GM18861 (cell line): ENCODE data around the gene MOCS2.

ENCODE experiments used
- ATAC-seq: cut with Tn5 transposase; IDR thresholded peaks from one replicate; pipeline ENCODE4 v1.9.1; 2021; ENCODE audit not compliant: unreplicated experiment

MOCS2 gene

DNA sequence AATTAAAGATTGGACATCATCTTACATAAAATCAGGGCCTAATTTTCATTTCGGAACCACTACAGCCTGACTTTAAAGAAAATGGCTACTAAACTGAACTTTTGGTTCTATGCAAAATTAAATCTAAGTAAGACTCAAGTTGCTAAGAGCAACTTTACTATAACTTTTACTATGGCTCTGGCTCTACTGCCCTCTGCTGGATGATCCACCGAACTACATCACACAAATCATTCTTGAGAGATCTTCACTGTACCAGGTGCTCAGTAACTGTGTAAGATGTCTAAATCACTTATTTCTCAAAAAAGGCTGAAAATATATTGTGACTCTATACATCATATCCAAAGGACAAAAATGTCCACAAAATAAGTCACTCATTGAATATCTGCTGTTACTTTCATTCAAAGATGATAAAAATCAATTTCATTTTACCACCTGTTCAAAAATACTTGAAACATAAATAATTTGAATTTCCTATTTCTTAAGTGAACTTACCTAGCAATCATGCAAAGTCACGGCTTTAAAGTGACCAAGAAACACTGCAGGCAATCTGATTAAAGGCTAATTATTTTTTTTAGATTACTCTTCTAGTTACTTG lies 13.5 kb downstream of the MOCS2 start:
- ATAC-seq, result peak; percentile 59

DNA sequence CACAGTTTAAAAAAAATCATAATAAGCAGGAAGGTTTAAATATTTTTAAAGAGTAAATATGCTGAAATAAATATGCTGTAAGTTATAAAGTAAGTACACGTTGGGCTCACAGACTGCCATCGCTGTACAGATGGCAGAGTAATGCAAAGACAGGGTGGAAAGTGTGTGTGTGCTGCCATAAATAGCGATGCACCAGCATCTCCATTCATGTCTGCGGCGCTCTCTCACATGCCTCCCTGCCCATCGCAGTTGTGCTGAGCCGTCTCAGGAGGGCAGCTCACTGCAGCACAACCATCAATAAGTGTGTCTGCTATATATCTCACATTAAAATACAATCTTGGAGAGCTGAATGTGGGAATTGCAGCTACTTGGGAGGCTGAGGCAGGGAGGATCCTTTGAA lies 14.3 kb downstream of the MOCS2 start:
- no peak for ATAC-seq

DNA sequence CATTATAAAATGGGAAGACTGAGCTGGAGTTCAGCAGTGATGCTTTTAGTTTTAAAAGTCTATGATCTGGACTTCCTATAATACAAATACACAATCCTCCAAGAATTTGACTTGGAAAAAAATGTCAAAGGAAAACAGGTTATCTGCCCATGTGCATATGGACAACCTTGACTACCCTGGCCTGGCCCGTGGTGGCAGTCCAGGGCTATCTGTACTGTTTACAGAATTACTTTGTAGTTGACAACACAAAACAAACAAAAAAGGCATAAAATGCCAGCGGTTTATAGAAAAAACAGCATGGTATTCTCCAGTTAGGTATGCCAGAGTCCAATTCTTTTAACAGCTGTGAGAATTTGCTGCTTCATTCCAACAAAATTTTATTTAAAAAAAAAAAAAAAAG lies 17.3 kb downstream of the MOCS2 start:
- no peak for ATAC-seq

DNA sequence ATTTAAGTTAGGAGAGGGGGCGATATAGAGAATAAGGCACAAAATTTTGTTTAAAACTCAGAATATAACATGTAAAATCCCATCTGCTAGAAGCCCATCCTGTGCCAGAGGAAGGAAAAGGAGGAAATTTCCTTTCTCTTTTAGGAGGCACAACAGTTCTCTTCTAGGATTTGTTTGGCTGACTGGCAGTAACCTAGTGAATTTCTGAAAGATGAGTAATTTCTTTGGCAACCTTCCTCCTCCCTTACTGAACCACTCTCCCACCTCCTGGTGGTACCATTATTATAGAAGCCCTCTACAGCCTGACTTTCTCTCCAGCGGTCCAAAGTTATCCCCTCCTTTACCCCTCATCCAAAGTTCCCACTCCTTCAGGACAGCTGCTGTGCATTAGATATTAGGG lies 18.3 kb downstream of the MOCS2 start:
- no peak for ATAC-seq

DNA sequence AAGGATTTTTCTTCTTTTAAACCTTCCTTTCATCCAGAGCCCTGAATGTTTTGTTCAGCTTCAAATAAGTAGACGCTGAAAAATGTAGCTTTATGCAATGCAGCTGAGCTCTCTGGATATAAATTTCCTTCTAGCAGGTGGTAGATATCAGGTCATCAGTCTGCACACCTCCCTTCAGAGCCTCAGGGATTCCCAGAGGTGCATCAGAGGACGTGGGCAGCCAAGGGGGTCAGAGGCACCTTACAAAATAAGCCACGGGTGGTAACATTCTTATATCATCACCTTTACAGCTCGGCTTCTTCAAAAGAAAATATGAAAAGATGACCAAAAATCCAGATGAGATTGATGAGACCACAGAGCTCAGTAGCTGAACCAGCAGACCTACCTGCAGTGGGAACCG lies 19.3 kb downstream of the MOCS2 start:
- ATAC-seq, result no peak

DNA sequence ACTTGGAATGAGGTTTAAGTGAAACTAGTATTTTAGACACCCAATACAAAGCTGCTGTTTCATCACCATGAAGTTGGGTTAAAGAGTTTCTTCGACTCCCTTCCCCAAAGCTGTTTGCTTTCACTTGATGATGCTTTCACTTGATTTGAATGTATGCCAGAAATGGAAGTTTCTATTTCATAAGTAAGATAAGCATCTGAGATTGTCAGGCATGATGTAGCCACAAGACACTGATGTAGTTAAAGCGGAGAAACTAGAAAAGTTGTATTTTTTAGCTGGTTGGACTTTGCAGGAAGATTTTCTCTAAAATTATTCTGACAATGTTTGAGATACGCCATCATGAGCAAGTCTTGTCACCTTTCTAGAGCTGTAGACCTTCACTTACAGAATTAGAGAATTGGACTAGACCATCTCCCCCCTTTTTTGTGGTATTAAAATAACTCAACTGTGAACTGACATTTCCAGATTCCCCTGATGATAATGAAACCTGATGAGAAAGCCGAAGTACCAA lies 20.0 kb downstream of the MOCS2 start:
- ATAC-seq, result peak; percentile 89

DNA sequence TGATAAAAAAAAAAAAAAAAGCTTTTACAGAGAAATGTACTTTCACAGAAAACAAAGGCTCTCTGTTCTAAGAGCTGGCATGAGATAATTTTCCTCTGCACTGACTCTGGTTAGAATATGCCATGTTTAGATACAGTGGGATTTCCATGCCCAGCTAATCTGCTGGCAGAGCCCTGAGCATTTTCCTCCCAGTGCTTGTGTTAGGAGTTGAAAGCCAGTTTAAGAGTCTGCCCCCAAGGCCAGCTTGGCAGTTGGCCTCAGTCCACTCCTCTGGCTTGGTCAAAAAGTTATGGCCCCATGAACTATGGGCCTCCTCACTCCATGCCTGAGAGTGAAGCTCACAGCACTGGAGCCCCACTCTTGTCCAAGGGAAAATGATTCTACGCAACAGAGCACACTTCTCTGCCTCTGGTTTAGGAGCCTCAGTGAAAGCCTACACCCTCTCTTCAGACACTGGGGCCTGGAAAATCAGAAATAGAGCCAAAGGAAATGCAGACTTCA lies 21.9 kb downstream of the MOCS2 start:
- no peak for ATAC-seq

DNA sequence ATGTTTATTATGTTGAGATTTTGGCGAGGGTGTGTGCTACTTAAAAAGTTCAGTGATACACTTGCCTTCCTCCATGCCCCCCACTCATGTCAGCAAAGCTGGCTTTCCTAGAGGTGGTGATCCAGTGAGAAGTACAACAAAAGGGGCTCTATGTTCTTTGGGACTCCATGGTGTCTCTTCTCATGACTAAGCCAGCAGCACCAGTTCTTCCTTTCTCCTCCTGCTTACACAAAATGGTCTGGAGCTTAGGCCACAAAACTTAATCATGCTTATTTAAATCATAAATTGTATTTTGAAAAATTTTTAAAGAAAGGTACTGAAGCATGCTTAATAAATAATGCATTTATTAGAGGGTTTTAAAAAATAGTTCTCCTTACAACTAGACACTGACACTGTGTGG lies 22.4 kb downstream of the MOCS2 start:
- no peak for ATAC-seq

DNA sequence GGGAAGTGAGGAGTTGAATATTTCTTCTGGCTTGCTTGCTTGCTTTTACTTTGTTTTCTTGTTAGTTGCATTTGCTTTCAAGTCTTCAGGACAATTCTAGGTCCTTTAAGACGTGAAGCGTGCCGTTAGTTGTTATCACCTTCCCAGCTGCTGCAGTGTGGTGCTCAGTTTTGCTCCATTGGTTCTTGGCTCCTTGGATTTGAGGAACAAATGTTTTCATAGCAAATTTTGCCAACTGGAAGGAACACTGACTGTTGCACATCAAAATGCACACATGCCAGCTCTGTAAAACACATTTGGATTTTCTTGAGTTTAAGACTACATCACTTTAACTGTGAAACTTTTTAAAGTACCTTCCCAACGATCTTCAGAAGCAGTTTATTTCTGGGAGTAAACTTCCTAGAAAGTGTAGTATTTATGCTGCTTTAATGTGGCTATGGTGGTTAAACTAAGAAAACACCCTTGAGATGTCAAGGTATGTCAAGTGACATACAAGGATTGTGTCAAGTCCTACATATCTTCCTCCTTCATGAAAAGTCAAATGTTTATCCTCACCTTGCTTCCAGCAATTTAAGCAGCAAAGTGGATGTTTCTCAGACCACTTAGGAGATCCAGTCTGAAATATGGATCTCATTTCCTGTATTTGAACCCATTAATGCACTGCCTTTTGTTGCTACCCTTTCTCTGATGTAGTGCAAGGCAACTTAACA lies 24.9 kb downstream of the MOCS2 start:
- ATAC-seq, result no peak

DNA sequence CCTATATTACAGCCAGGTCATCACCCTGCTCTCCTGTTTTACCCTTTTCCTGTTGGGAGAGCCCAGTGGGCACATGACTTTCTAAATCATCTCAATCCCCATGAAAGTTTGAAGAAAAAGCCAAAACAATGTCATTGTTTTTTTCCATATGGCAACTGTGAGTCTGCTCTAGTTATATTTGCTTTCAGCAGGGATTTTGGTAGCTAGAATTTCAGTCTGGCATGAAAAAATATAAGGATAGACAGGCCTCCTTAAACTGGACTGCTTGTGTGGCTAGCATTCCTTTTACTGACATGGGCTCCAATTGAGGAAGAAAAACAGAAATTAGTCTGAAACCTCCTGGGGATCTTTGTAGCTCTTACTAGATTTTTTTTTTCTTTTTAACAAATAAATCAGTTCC lies 25.6 kb downstream of the MOCS2 start:
- ATAC-seq, result no peak

DNA sequence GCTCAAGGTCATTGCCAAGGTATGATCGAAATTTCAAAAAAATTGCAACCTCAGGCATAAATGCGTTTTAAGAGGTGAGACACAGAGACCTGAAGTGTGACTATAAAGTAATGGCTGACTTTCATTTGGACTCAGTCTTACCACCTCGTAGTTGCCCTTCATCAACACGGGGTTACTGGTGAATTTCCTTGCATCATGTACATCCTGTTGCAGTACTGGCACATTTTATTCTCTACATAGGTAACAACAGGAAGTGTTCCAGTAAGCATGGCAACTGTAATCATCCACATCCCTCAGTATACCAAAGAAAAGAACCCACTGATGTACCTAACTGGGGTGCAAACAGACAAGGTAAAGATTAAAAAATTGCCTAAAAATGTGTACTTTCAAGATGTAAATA lies 29.3 kb downstream of the MOCS2 start:
- no peak for ATAC-seq

DNA sequence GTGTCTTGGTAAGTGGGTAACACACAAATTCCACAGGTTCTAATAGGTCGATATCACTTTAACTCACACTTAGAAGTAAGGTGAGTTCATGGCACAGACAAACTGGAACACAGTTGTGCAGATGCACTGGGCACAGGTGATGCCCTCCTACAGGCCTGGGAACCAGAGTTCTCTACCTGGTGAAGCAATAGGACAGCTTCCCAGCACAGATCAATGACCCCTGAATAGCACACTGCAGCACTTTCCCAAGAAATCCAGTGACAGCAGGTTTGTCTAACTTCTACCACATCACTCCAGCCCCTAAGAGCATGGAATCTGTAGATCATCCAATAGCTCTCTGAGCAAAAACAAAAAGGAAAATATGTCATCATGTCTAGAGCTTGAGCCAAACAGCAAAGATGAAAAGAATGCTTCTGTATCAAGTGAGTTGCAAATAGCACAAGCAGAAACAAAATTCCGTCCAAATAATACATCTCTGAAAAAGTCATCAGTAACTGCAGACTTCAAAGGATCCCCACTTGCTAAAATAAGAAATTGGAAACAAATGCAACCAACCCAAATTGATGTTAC lies 33.5 kb downstream of the MOCS2 start:
- no peak for ATAC-seq

DNA sequence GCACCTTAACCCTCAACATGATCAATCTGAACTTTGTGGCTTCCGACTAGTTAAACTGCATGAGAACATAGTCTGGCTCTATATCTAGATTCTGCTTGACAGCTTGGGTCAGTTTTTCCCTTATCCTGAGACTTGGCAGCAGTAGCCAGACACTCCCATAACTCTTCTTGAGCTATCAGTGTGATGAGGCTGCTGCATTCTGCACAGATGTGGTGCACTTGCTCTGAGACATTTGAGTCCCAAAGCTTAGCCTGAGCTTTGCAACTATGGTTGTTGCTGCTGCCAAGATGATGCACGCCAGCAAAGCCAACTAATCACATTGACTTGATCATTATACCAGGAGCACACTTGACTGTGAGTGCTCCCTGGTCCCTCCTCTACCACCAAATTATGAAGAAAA lies 36.2 kb downstream of the MOCS2 start:
- ATAC-seq, result no peak

DNA sequence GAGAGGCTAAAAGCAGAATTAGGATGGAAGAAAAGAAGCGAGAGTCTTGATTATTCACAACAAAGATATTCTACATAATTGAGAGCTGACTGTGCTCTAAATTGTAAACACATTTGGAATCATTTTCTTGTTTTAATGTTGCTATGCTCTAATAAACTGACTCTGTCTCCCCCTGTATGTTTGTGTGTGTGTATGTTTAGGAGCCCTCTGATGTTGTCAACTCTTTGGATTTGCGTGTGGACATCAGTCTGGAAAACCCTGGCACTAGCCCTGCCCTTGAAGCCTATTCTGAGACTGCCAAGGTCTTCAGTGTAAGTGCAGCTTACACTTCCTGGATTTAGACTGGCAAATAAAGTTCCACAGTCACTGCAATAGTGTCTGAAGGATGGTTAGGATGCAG lies 37.8 kb downstream of the MOCS2 start:
- ATAC-seq, result no peak

DNA sequence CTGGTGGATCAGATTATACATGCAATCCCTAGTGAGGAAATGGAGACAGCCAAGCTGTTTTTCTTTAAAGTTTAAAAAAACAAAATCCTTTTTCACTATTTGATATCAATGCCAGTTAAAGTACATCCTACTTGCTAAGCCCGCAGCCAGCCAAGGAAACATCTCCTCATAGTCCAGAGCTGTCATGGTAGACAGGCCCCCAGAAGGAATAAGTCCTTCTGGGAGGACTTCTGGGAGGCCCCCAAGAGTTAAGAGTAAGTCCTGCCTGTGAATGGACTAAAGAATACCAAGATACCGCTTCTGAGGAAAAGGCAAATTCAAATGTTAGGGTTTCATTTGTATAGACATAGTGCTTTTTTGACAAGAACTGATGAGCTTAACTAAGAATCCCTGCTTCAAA lies 38.3 kb downstream of the MOCS2 start:
- ATAC-seq, result no peak

DNA sequence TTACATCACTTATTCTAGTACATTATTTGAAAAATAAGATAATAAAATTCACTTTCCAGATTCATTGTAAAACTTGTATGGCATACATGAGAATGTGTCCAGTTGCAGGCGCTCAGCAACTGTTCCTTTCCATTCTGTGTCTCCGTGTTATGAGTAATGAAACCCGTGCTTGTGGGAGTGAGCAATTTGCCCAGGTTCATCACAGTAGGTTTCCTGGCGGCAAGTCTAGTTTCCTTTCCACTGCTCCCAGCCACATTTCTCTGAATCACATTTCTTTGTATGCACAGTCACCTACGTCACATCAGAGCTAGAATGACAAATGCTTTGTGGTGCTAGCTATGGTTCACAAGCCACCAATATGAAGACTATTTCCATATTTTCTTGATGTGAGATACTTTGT lies 39.9 kb downstream of the MOCS2 start:
- ATAC-seq, result no peak

DNA sequence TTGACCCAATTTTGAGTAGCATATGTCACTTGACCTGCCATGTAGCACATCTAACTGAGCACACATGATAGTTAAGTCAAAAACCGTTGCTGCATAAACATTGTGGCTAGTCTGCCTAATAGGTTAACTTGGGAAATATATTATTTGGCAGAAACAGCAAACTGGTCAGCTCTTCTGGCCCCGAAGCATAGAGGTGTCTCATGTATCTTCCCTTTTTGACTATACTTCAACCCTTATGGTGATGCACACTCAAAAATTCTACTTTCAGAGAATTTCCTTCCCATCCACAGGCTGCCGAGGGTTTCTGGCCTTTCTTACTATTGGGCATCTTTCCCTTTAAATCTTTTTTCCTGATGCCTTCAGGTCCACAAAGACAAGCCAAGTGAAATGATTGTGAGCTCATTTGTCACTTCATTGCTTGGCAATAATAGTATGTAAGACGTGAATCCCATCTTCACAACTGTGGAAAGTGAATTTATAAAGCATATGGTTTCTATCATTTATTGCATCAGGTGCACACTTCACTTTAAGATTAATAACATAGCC lies 41.2 kb downstream of the MOCS2 start:
- ATAC-seq, result no peak

DNA sequence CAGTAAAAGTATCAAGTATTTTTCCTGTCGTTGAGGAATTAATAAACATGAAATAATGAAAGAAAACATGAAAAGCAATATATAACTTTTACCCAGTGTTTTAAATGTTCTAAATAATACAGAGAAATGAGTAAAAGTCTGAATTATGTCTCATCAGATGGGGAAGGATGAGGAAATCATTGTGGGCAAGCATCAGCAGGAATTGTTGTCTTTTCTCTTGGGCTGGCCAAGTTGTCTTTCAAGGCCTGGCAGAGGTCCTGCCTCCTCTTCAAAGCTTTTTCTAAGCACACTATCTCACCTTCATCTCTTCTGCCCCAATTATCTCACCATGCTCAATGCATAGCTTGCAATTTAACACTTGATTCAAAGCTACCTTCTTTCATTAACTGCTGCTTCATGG lies 41.9 kb downstream of the MOCS2 start:
- no peak for ATAC-seq

DNA sequence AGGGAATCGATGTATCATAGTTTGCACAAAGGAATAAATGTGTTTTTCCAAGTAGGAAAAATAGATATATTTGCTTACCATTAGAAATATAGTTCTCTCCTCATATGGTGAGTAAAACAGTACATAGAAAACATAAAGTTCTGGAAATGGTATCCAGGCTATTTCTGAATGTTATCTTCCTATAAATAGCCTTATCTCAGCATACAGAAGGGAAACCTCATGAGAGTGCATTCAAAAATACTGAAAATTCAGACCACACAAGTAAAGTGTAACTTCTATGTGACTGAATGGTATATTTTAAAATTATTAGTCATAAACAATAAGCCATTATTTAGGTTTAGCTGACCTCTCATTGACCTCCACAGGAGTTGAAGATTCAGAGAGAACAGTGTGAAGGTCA lies 43.5 kb downstream of the MOCS2 start:
- ATAC-seq, result no peak

DNA sequence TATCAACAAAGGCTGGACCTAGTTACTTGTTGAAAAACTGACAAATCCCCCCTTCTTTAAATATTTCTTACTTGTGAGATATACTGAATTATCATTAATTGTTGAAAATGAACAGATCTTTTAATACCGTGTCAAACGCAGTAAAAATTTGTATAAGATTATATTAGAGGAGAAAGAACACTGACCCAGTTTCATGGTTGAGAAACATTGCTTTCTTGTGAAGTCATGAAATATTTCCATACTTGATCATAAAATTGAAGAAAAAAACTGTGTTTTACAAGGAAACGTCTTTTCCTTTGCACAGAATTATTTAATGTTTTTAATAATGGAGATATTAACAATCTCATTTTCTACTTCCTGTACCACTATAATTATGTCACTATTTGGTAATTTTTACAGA lies 45.8 kb downstream of the MOCS2 start:
- ATAC-seq, result no peak

DNA sequence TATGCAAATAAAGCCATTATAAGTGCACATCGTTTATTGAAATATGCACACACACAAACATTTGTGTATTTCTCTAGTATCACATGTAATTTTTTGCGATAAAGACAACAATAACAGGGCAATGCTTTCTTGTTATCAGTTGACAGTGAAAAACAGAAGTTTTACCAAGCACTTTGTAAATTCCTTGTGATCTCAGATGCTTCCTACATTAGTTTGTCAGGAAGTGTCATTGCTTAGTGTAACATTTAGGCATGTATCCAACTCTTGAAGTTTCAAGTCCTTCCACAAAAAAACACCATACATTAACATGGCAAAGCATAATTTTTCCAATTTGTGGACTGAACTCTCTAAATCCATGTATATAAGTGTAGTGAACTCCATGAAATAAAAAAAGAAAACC lies 46.4 kb downstream of the MOCS2 start:
- ATAC-seq, result no peak

DNA sequence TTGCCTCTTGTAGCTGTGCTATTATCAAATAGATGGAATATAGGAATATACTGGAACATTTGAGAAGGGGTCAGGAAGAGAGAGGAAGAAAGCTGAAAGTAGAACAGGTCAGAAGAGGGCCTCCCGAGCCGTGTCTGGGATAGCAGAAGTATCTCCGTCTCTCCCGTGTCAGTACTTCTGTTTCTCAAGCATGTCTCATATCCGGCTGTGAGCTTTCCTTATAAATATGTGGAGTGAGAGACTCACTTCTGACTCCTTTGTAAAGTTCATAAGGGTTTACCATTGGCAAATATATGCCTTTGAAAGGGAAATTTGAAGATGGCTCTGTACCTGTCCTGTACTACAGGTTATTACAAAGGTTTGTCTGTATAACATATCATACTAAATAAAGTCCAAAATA lies 50.3 kb downstream of the MOCS2 start:
- ATAC-seq, result no peak
